Measurements from ENCODE around the gene PSPH.
"Not testable (repeated sequence)": the region's sequence is repeated elsewhere in the genome, so short reads cannot be mapped to it uniquely, and the experiment has no call there.

- not testable (repeated sequence) for TF ChIP-seq CTCF (IDR thresholded peaks at IDR 0.05); EZH2 (IDR thresholded peaks at IDR 0.05; ENCODE audit: borderline replicate concordance, insufficient read depth, low read depth, low read length, poor library complexity, severe bottlenecking)
Measured at GRCh38 chr7:56080726-56081435, 29.6 kb upstream of the PSPH start.
